ENCODE data around the gene BBS1.

- no peak for TF ChIP-seq CTCF (conservative IDR thresholded peaks at IDR 0.05 in 1 of 2, IDR thresholded peaks at IDR 0.05 in 1 of 2; ENCODE audit: extremely low read depth in 1 of 2, insufficient read depth in 1 of 2, low read depth in 1 of 2, low read length in 2 of 2)
- TF ChIP-seq EZH2 (IDR thresholded peaks at IDR 0.05; ENCODE audit: borderline replicate concordance, low read length), result no peak
Observed at GRCh38 chr11:66556086-66556485, 45.7 kb downstream of the BBS1 start.

All from mammary epithelial cell (primary cell).